Thyroid gland (tissue), 4 donors: Measurements from ENCODE around the gene UGT2B11.
"Not testable (repeated sequence)": the region's sequence is repeated elsewhere in the genome, so short reads cannot be mapped to it uniquely, and the experiment has no call there.

Experiments used
- CTCF ChIP-seq, 6 experiments: fragments of 200-600 bp in 3 of 6; fragments of 450-650 bp in 3 of 6; sonication (generic) in 3 of 6; IDR thresholded peaks; one replicate each; pipeline ENCODE4 v1.5.1; 2016 to 2019; ENCODE audit warnings: antibody characterized with exemption in 6 of 6, mild to moderate bottlenecking in 2 of 6, inconsistent platforms in 1 of 6, moderate library complexity in 1 of 6
- POLR2A ChIP-seq, 2 donors: fragments of 450-650 bp; IDR thresholded peaks; one replicate each; pipeline ENCODE4 v1.6.1; 2017; ENCODE audit warnings: antibody characterized with exemption in 2 of 2, mild to moderate bottlenecking in 2 of 2, moderate library complexity in 1 of 2

- TF ChIP-seq CTCF, POLR2A (IDR thresholded peaks at IDR 0.05): not testable (repeated sequence)
Measured at GRCh38 chr4:69253147-69253772, 38.7 kb upstream of the UGT2B11 start.
